Measurements from ENCODE around the gene CA5A. TPM values are rescaled to one million over a fixed set of nuclear protein-coding genes. Genes with fewer than 3 reads are reported as not detected.

CA5A gene
- total and polyA plus RNA-seq, 2 of the 13 experiments (the other 11 are each of a cell fraction or from before 2014, with no cell fraction given): 66.8 to 106 TPM

GRCh38 chr16:87847785-87848675 lies 88.3 kb downstream of the CA5A start (continued):
- TF ChIP-seq ZNF687 (CRISPR knock-in tag; IDR thresholded peaks at IDR 0.05) (peak; percentile 96), KLF12 (CRISPR knock-in tag; IDR thresholded peaks at IDR 0.05; ENCODE audit: borderline replicate concordance) (peak; percentile 90), DDIT3 (CRISPR knock-in tag; IDR thresholded peaks at IDR 0.05) (no peak), REPIN1 (CRISPR knock-in tag; IDR thresholded peaks at IDR 0.05; ENCODE audit: borderline replicate concordance, low read depth) (peak; percentile 71; the same call in 1 of the 2 replicates), ZNF276 (CRISPR knock-in tag; IDR thresholded peaks at IDR 0.05; ENCODE audit: low read depth) (peak; percentile 82; the same call in 1 of the 2 replicates), ZNF503 (CRISPR knock-in tag; IDR thresholded peaks at IDR 0.05) (peak; percentile 90), ZNF496 (CRISPR knock-in tag; IDR thresholded peaks at IDR 0.05; ENCODE audit: insufficient replicate concordance) (no peak), HNRNPK (IDR thresholded peaks at IDR 0.05; ENCODE audit: low read depth, low read length, poor library complexity, severe bottlenecking) (no peak), ZNF704 (CRISPR knock-in tag; IDR thresholded peaks at IDR 0.05; ENCODE audit: borderline replicate concordance) (peak; percentile 37; the same call in 1 of the 2 replicates), PAF1 (CRISPR knock-in tag; IDR thresholded peaks at IDR 0.05) (0 out of 2 replicates have a peak, but pooled peaks have one; percentile 76), RARG (CRISPR knock-in tag; IDR thresholded peaks at IDR 0.05; ENCODE audit: low read depth) (no peak), ZNF17 (CRISPR knock-in tag; IDR thresholded peaks at IDR 0.05) (no peak), ZNF597 (CRISPR knock-in tag; IDR thresholded peaks at IDR 0.05) (no peak), GLMP (CRISPR knock-in tag; IDR thresholded peaks at IDR 0.05; ENCODE audit: borderline replicate concordance) (no peak)
